Measurements from ENCODE around the gene KIAA1755.

GRCh38 chr20:38300438-38300837 lies 39.9 kb upstream of the KIAA1755 start:
- TF ChIP-seq CTCF (IDR thresholded peaks at IDR 0.05) (no peak), POLR2A (IDR thresholded peaks at IDR 0.05) (no peak)

Measured in heart left ventricle (tissue), 13 donors.